ENCODE data around the gene TRPV3. TPM values are rescaled to one million over a fixed set of nuclear protein-coding genes. Genes with fewer than 3 reads are reported as not detected.

The TRPV3 gene
- total and polyA plus RNA-seq, 2 donors from 2014 or later: 0.13 to 1.2 TPM

DNA sequence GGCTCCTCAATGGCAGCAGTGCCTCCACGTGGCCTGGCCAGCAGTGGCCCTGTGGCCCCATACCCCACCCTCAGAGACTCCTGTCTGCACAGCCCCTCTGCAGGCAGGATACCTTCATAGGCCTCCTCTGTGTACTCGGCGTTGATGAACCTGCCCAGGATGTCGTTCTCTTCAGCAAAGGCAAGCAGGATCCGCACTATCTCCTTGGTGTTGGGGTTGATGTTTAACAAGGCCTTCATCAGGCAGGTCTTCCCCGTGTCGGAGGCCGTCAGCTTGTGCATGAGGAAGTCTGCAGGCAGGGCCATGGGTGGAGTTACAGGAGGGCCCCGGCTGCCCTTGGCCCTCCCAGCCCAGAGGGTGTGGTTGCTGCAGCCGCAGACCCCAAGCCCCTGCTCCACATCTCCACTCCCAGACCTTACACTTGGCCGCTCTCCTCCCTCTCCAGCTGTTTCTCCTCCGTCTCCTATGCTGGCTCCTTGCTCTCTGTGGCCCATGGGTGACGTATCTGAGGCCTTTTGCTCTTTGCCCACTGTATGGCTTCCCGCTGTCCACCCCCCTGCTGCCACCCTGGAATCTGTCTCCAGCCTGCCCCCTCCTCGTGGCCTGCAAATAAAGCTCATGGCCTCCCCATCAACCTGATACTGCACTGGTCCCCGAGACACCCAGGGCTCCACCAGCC, 15.1 kb downstream of the TRPV3 start:
- Histone ChIP-seq H3K27me3 (ENCODE audit: control insufficient read depth, insufficient read depth, low read length) (no peaks in the 10 kb centered on the region), H3K4me1 (ENCODE audit: control insufficient read depth in 2 of 3, insufficient read depth in 2 of 3, low read depth in 1 of 3, low read length in 3 of 3) (no peaks in the 10 kb centered on the region), H3K27ac (ENCODE audit: low read depth in 2 of 2, low read length in 2 of 2) (no peak overlapping the region), H3K9me3 (ENCODE audit: control insufficient read depth in 2 of 3, insufficient read depth in 1 of 3, low read length in 3 of 3) (no peaks in the 10 kb centered on the region), H3K36me3 (ENCODE audit: control insufficient read depth in 2 of 3, insufficient read depth in 3 of 3, low read length in 3 of 3) (no peaks in the 10 kb centered on the region), H3K4me3 (ENCODE audit: low read length in 3 of 3) (no peak overlapping the region), H3K9ac (ENCODE audit: low read length in 3 of 3) (no peak overlapping the region)
- FAIRE-seq: no peak
- TF ChIP-seq, protein P1, sequence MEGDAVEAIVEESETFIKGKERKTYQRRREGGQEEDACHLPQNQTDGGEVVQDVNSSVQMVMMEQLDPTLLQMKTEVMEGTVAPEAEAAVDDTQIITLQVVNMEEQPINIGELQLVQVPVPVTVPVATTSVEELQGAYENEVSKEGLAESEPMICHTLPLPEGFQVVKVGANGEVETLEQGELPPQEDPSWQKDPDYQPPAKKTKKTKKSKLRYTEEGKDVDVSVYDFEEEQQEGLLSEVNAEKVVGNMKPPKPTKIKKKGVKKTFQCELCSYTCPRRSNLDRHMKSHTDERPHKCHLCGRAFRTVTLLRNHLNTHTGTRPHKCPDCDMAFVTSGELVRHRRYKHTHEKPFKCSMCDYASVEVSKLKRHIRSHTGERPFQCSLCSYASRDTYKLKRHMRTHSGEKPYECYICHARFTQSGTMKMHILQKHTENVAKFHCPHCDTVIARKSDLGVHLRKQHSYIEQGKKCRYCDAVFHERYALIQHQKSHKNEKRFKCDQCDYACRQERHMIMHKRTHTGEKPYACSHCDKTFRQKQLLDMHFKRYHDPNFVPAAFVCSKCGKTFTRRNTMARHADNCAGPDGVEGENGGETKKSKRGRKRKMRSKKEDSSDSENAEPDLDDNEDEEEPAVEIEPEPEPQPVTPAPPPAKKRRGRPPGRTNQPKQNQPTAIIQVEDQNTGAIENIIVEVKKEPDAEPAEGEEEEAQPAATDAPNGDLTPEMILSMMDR (IDR thresholded peaks at IDR 0.05; ENCODE audit: borderline replicate concordance, extremely low read depth, insufficient read depth): no peak
- intact Hi-C loops (cut with DNase I): no loop called here
- peak in 1 of 5 donors; percentile 39 for DNase-seq

DNA sequence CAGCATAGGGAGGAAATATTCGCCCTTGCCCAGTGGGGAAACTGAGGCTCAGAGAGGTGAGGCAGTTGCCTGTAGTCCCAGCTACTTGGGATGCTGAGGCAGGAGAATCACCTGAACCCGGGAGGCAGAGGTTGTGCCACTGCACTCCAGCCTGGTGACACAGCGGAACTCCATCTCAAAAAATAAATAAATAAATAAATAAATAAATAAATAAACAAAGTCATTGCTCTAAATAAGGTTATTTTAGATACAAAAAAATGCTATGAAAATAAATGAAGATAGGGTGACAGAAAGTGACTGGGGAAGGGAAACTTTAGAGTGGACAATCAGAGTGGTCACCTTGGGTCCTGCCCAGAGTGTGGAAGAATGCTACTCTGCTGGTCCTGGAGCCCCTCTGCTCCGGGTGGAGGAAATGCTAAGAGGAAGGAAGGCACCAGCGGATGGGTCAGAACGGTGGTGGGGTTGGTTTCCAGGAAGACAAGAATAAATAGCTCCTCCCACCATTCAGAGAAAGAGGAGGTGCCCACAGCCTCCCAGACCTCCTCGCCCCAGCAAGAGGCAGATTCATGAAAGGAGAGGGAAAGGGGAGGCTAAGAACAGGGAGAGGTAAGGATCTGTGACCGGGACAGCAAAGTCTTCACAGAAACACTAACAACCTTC, 17.6 kb downstream of the TRPV3 start:
- Histone ChIP-seq H3K4me3 (ENCODE audit: low read length in 3 of 3) (no peak overlapping the region), H3K27me3 (ENCODE audit: control insufficient read depth, insufficient read depth, low read length) (no peaks in the 10 kb centered on the region), H3K36me3 (ENCODE audit: control insufficient read depth in 2 of 3, insufficient read depth in 3 of 3, low read length in 3 of 3) (no peaks in the 10 kb centered on the region), H3K9me3 (ENCODE audit: control insufficient read depth in 2 of 3, insufficient read depth in 1 of 3, low read length in 3 of 3) (no peaks in the 10 kb centered on the region), H3K9ac (ENCODE audit: low read length in 3 of 3) (no peak overlapping the region), H3K27ac (ENCODE audit: low read depth in 2 of 2, low read length in 2 of 2) (no peak overlapping the region), H3K4me1 (ENCODE audit: control insufficient read depth in 2 of 3, insufficient read depth in 2 of 3, low read depth in 1 of 3, low read length in 3 of 3) (no peaks in the 10 kb centered on the region)
- intact Hi-C loops (cut with DNase I): no loop called here
- TF ChIP-seq, protein P1 (IDR thresholded peaks at IDR 0.05; ENCODE audit: borderline replicate concordance, extremely low read depth, insufficient read depth): no peak
- FAIRE-seq: no peak
- DNase-seq: peak in 1 of 5 donors; percentile 10

DNA sequence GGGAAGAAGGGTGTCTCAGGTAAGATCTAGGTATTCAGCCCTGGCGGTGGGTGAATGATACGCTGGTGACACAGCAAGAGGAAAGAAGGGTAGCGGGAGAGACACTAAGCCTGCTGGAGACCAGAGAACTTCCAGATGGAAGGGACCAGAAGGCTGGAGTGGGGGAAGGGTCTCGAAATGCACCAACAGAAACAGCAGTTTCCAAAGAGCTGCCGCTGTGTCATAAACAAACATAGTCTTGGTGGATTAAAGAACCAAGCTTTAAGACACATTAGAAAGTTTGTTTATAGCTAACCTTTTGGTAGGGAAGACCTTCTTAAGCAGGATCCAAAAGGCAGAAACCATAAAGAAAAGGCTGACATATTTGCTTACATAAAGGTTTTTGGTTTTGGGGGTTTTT, 20.9 kb downstream of the TRPV3 start:
- TF ChIP-seq, protein P1 (IDR thresholded peaks at IDR 0.05; ENCODE audit: borderline replicate concordance, extremely low read depth, insufficient read depth): no peak
- H3K27me3 ChIP-seq (ENCODE audit: control insufficient read depth, insufficient read depth, low read length): no peaks in the 10 kb centered on the region
- H3K9me3 ChIP-seq (ENCODE audit: control insufficient read depth in 2 of 3, insufficient read depth in 1 of 3, low read length in 3 of 3): no peaks in the 10 kb centered on the region
- DNase-seq: peak in 2 of 5 donors; percentile 14 to 64
- intact Hi-C loops (cut with DNase I): no loop called here
- H3K9ac ChIP-seq (ENCODE audit: low read length in 3 of 3): no peak overlapping the region
- H3K36me3 ChIP-seq (ENCODE audit: control insufficient read depth in 2 of 3, insufficient read depth in 3 of 3, low read length in 3 of 3): no peaks in the 10 kb centered on the region
- H3K4me3 ChIP-seq (ENCODE audit: low read length in 3 of 3): no peak overlapping the region
- no peaks in the 10 kb centered on the region for H3K4me1 ChIP-seq (ENCODE audit: control insufficient read depth in 2 of 3, insufficient read depth in 2 of 3, low read depth in 1 of 3, low read length in 3 of 3)
- FAIRE-seq: no peak
- no peak overlapping the region for H3K27ac ChIP-seq (ENCODE audit: low read depth in 2 of 2, low read length in 2 of 2)
